NT2/D1 (cell line): ENCODE results near the gene QPCT.

Experiments used
- YY1 ChIP-seq: IDR thresholded peaks from 2 replicates; pipeline ENCODE4 v1.6.1; 2011; ENCODE audit not compliant: insufficient read length, insufficient read depth
- ZNF274 ChIP-seq: IDR thresholded peaks from 2 replicates; pipeline ENCODE4 v1.6.1; 2011; ENCODE audit warnings: mild to moderate bottlenecking, low read depth, low read length

- TF ChIP-seq ZNF274 (no peak), YY1 (no peak)
Measured at GRCh38 chr2:37333256-37333655, 11.2 kb upstream of the QPCT start.
